Panc1 (cell line): Measurements from ENCODE around the gene KRTCAP3. TPM values are rescaled to one million over a fixed set of nuclear protein-coding genes. Genes with fewer than 3 reads are reported as not detected.

Experiments
- ATAC-seq: fragments of 200-7000 bp; cut with Tn5 transposase; 2 replicates; pipeline ENCODE4 v1.9.1; 2020; ENCODE audit warnings: mild to moderate bottlenecking, moderate library complexity
- BruUV-seq: library from RNA; stranded (reverse); fragments of 400-500 nt; replicated peaks from 2 replicates; lab custom pipeline; 2021; lab: Mats Ljungman, UMichigan
- CTCF ChIA-PET: fragments of 300-600 bp; sonication (Branson Sonifier 250); formaldehyde crosslinking; loops from one replicate; lab custom pipeline; 2022; ENCODE audit warnings: antibody characterized with exemption; lab: Charles Lee
- POLR2A ChIA-PET: fragments of 300-600 bp; sonication (Branson Sonifier 250); formaldehyde crosslinking; loops from one replicate; lab custom pipeline; 2022; ENCODE audit warnings: antibody characterized with exemption; lab: Charles Lee
- DNase-seq: peaks from one replicate; pipeline ENCODE4 v3.0.0-alpha.2; 2010; ENCODE audit warnings: low read depth, low spot score
- H3K27ac ChIP-seq: 2 replicates; pipeline ENCODE4 v1.5.1; 2011; ENCODE audit warnings: mild to moderate bottlenecking, low read length, inconsistent platforms
- H3K27me3 ChIP-seq: fragments of 200-500 bp; sonication (Bioruptor generic); 2 replicates; pipeline ENCODE4 v1.6.0; 2014; ENCODE audit warnings: low read length, inconsistent platforms; ENCODE audit not compliant: control insufficient read depth, insufficient read depth
- H3K36me3 ChIP-seq: fragments of 200-500 bp; sonication (Bioruptor generic); 2 replicates; pipeline ENCODE4 v1.5.1; 2014; ENCODE audit warnings: inconsistent platforms, mild to moderate bottlenecking, low read length, moderate library complexity; ENCODE audit not compliant: control insufficient read depth, insufficient read depth
- H3K4me1 ChIP-seq: 2 replicates; pipeline ENCODE4 v1.5.1; 2011; ENCODE audit warnings: inconsistent platforms, mild to moderate bottlenecking, low read length, moderate library complexity; ENCODE audit not compliant: control insufficient read depth, insufficient read depth
- H3K4me3 ChIP-seq, 2 experiments: 2 replicates each; pipeline ENCODE4 v1.5.1; 2011 to 2012; ENCODE audit warnings: low read depth in 2 of 2, low read length in 2 of 2, mild to moderate bottlenecking in 2 of 2, inconsistent platforms in 1 of 2, moderate library complexity in 1 of 2
- H3K9me3 ChIP-seq: fragments of 200-500 bp; sonication (Bioruptor generic); 2 replicates; pipeline ENCODE4 v1.5.1; 2014; ENCODE audit warnings: low read depth, mild to moderate bottlenecking, inconsistent platforms, low read length, moderate library complexity; ENCODE audit not compliant: control insufficient read depth, insufficient read depth
- CTCF ChIP-seq: fragments of 450-650 bp; IDR thresholded peaks from 2 replicates; pipeline ENCODE4 v1.5.1; 2017; ENCODE audit warnings: mild to moderate bottlenecking
- POLR2AphosphoS5 ChIP-seq: IDR thresholded peaks from 2 replicates; pipeline ENCODE4 v1.6.1; 2012; ENCODE audit warnings: mild to moderate bottlenecking, low read depth, low read length, moderate library complexity
- SIN3A ChIP-seq: IDR thresholded peaks from 2 replicates; pipeline ENCODE4 v1.6.1; 2012; ENCODE audit warnings: low read depth, mild to moderate bottlenecking, low read length, moderate library complexity, borderline replicate concordance; ENCODE audit not compliant: insufficient read depth
- TCF7L2 ChIP-seq: IDR thresholded peaks from 2 replicates; pipeline ENCODE4 v1.6.1; 2011; ENCODE audit warnings: mild to moderate bottlenecking, low read depth, low read length, inconsistent platforms
- in situ Hi-C: cut with HindIII; loops from 2 replicates; pipeline ENCODE4 v1.10.0; 2016; ENCODE audit warnings: low sequenced_read_pairs, low pct_unique_long_range_greater_than_20kb
- intact Hi-C: fragments of 100-400 bp; cut with micrococcal nuclease; formaldehyde crosslinking; loops from one replicate; pipeline ENCODE4 v1.10.0; 2022; ENCODE audit not compliant: unreplicated experiment
- total RNA-seq: library from RNA; stranded (reverse); gene quantifications from one replicate; pipeline ENCODE4 v1.2.1, GENCODE V29; 2021; ENCODE audit not compliant: unreplicated experiment
- TF ChIP-seq, protein P1 (sequence below), 2 experiments: IDR thresholded peaks; 2 replicates each; pipeline ENCODE4 v1.6.1; 2011 to 2012; ENCODE audit warnings: low read depth in 2 of 2, control low read depth in 1 of 2, low read length in 1 of 2, mild to moderate bottlenecking in 1 of 2, moderate library complexity in 1 of 2; ENCODE audit not compliant: insufficient read depth in 1 of 2

The KRTCAP3 gene
- total RNA-seq, 1 experiment from 2014 or later: 1.9 TPM

- in situ Hi-C loops (no loop called here), intact Hi-C loops (loop anchor here (5.0 kb wide), 1 partner anchor 219 kb away; the partner anchor contains the start of genes CCDC121 and GPN1)
- Histone ChIP-seq H3K27me3 (no peaks in the 10 kb centered on the region), H3K36me3 (peaks cover 8% of the 10 kb centered on the region), H3K27ac (peak overlapping the region; percentile 87), H3K4me1 (peaks cover 16% of the 10 kb centered on the region), H3K9me3 (no peaks in the 10 kb centered on the region), H3K4me3 (peak overlapping the region; percentile 93 to 96)
- ATAC-seq: no peak
- ChIA-PET CTCF (interaction anchor here (0.7 to 1.3 kb wide), 2 partner anchors 48 to 254 kb away, joined by 3 to 4 read pairs; no protein-coding TSS in a partner anchor), POLR2A (interaction anchor here (0.7 kb wide), 1 partner anchor 80 kb away, joined by 5 read pairs; no protein-coding TSS in a partner anchor)
- no peak for DNase-seq
- BruUV-seq: TSS peak; percentile 88
- TF ChIP-seq TCF7L2 (no peak), CTCF (peak; percentile 80), POLR2AphosphoS5 (no peak), SIN3A (no peak)
- TF ChIP-seq, protein P1, sequence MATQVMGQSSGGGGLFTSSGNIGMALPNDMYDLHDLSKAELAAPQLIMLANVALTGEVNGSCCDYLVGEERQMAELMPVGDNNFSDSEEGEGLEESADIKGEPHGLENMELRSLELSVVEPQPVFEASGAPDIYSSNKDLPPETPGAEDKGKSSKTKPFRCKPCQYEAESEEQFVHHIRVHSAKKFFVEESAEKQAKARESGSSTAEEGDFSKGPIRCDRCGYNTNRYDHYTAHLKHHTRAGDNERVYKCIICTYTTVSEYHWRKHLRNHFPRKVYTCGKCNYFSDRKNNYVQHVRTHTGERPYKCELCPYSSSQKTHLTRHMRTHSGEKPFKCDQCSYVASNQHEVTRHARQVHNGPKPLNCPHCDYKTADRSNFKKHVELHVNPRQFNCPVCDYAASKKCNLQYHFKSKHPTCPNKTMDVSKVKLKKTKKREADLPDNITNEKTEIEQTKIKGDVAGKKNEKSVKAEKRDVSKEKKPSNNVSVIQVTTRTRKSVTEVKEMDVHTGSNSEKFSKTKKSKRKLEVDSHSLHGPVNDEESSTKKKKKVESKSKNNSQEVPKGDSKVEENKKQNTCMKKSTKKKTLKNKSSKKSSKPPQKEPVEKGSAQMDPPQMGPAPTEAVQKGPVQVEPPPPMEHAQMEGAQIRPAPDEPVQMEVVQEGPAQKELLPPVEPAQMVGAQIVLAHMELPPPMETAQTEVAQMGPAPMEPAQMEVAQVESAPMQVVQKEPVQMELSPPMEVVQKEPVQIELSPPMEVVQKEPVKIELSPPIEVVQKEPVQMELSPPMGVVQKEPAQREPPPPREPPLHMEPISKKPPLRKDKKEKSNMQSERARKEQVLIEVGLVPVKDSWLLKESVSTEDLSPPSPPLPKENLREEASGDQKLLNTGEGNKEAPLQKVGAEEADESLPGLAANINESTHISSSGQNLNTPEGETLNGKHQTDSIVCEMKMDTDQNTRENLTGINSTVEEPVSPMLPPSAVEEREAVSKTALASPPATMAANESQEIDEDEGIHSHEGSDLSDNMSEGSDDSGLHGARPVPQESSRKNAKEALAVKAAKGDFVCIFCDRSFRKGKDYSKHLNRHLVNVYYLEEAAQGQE (IDR thresholded peaks at IDR 0.05; ENCODE audit: insufficient read depth in 1 of 2, low read depth in 2 of 2, low read length in 1 of 2): no peak
Observed at GRCh38 chr2:27407798-27408491, 34.2 kb upstream of the KRTCAP3 start.

GRCh38 chr2:27408601-27409320 is 33.4 kb upstream of the KRTCAP3 start:
- DNase-seq (no peak), ATAC-seq (peak; percentile 70)
- Histone ChIP-seq H3K27me3 (no peaks in the 10 kb centered on the region), H3K27ac (peak overlapping the region; percentile 87), H3K36me3 (peaks cover 8% of the 10 kb centered on the region), H3K4me1 (peaks cover 16% of the 10 kb centered on the region), H3K4me3 (peak overlapping the region; percentile 93 to 96), H3K9me3 (no peaks in the 10 kb centered on the region)
- TF ChIP-seq SIN3A: no peak
- TF ChIP-seq CTCF: no peak
- TF ChIP-seq, protein P1 (IDR thresholded peaks at IDR 0.05; ENCODE audit: insufficient read depth in 1 of 2, low read depth in 2 of 2, low read length in 1 of 2): no peak
- no peak for TF ChIP-seq POLR2AphosphoS5
- TF ChIP-seq TCF7L2: no peak
- CTCF ChIA-PET: interaction anchor here (0.6 to 0.7 kb wide), 3 partner anchors 96 to 275 kb away, joined by 3 to 4 read pairs (median 4); no protein-coding TSS in a partner anchor
- no TSS peak for BruUV-seq
- in situ Hi-C loops: no loop called here
- POLR2A ChIA-PET: interaction anchor here (0.7 to 1.0 kb wide), 3 partner anchors 27 to 79 kb away, joined by 4 to 5 read pairs (median 5); no protein-coding TSS in a partner anchor
- intact Hi-C loops: loop anchor here (5.0 kb wide), 1 partner anchor 219 kb away; the partner anchor contains the start of genes CCDC121 and GPN1
